H1 (cell line): ENCODE data around the gene IKZF2. TPM values are rescaled to one million over a fixed set of nuclear protein-coding genes. Genes with fewer than 3 reads are reported as not detected.

Experiments
- CTCF ChIA-PET: fragments of 300-600 bp; sonication (Branson Sonifier 250); formaldehyde crosslinking; loops from one replicate; lab custom pipeline; 2021; ENCODE audit not compliant: partially characterized antibody; lab: Charles Lee
- POLR2A ChIA-PET: fragments of 300-600 bp; sonication (Branson Sonifier 250); formaldehyde crosslinking; loops from one replicate; lab custom pipeline; 2021; ENCODE audit warnings: inconsistent platforms; ENCODE audit not compliant: partially characterized antibody; lab: Charles Lee
- DNase-seq, 2 experiments: peaks; one replicate each; pipeline versions ENCODE4 v3.0.0 to v3.0.0-alpha.2; 2010 to 2022; ENCODE audit warnings: low spot score in 2 of 2, low read depth in 1 of 2, mixed read lengths in 1 of 2
- FAIRE-seq: peaks from 2 replicates; lab custom pipeline; 2011; peaks lifted over from hg19 to GRCh38; lab: Jason Lieb, UNC
- H2AFZ ChIP-seq: 2 replicates; pipeline ENCODE4 v1.8.1; 2012; ENCODE audit warnings: low read length, inconsistent platforms
- H2AK5ac ChIP-seq: 2 replicates; pipeline ENCODE4 v1.6.1; 2013; ENCODE audit warnings: low read depth, low read length
- H2BK120ac ChIP-seq: replicated peaks from 2 replicates; pipeline ENCODE3; 2013; ENCODE audit warnings: low read depth, low read length, inconsistent platforms
- H2BK12ac ChIP-seq: 2 replicates; pipeline ENCODE4 v1.6.1; 2013; ENCODE audit warnings: low read depth, low read length
- H2BK15ac ChIP-seq: 2 replicates; pipeline ENCODE4 v1.6.1; 2013; ENCODE audit warnings: low read length
- H2BK20ac ChIP-seq: 2 replicates; pipeline ENCODE4 v1.6.1; 2013; ENCODE audit warnings: low read length
- H2BK5ac ChIP-seq: 2 replicates; pipeline ENCODE4 v1.6.1; 2013; ENCODE audit warnings: low read depth, low read length
- H3K14ac ChIP-seq: 2 replicates; pipeline ENCODE4 v1.6.1; 2013; ENCODE audit warnings: inconsistent platforms; ENCODE audit not compliant: insufficient read length
- H3K18ac ChIP-seq: 2 replicates; pipeline ENCODE4 v1.6.1; 2013; ENCODE audit warnings: low read length; ENCODE audit errors: extremely low read depth
- H3K23ac ChIP-seq: 2 replicates; pipeline ENCODE4 v1.6.1; 2013; ENCODE audit warnings: inconsistent platforms; ENCODE audit not compliant: insufficient read length
- H3K23me2 ChIP-seq: 2 replicates; pipeline ENCODE4 v1.6.1; 2013; ENCODE audit warnings: low read depth, low read length
- H3K27ac ChIP-seq: 2 replicates; pipeline ENCODE4 v1.6.1; 2011; ENCODE audit warnings: low read depth, low read length, inconsistent platforms
- H3K27me3 ChIP-seq, 4 experiments: replicated peaks in 1 of 4; 1 replicate in 1 of 4; 2 replicates in 3 of 4; pipeline versions ENCODE4 v1.6.1 to v1.8.1; 2011 to 2013; ENCODE audit warnings: low read length in 3 of 4, mild to moderate bottlenecking in 3 of 4, inconsistent platforms in 2 of 4, mixed read lengths in 2 of 4, moderate library complexity in 1 of 4; ENCODE audit not compliant: control insufficient read depth in 3 of 4, insufficient read depth in 3 of 4; ENCODE audit errors: extremely low read depth in 1 of 4
- H3K36me3 ChIP-seq, 4 experiments: 2 replicates each; pipeline versions ENCODE4 v1.6.1 to v1.8.1; 2011 to 2013; ENCODE audit warnings: mild to moderate bottlenecking in 4 of 4, low read length in 3 of 4, moderate library complexity in 2 of 4, control low read depth in 1 of 4, inconsistent platforms in 1 of 4; ENCODE audit not compliant: insufficient read depth in 4 of 4, control insufficient read depth in 2 of 4
- H3K4ac ChIP-seq: replicated peaks from 2 replicates; pipeline ENCODE3; 2013; ENCODE audit warnings: low read length, low read depth, mixed read lengths, inconsistent platforms; ENCODE audit not compliant: insufficient read length
- H3K4me1 ChIP-seq, 4 experiments: replicated peaks in 1 of 4; 1 replicate in 1 of 4; 2 replicates in 3 of 4; pipeline versions ENCODE4 v1.6.1 to v1.8.1; 2011 to 2013; ENCODE audit warnings: low read length in 3 of 4, inconsistent platforms in 2 of 4, mixed read lengths in 1 of 4; ENCODE audit not compliant: insufficient read depth in 4 of 4, control insufficient read depth in 3 of 4
- H3K4me2 ChIP-seq, 2 experiments: 2 replicates each; pipeline versions ENCODE4 v1.6.1 to v1.8.1; 2011 to 2013; ENCODE audit warnings: low read depth in 2 of 2, low read length in 2 of 2, control low read depth in 1 of 2, inconsistent platforms in 1 of 2, mild to moderate bottlenecking in 1 of 2; ENCODE audit not compliant: insufficient read depth in 1 of 2
- H3K4me3 ChIP-seq, 4 experiments: fragments of 200-600, 300-600 bp in 1 of 4; sonication (generic), shearing (Covaris generic), sonication (Bioruptor Twin) in 1 of 4; 2 replicates each; pipeline versions ENCODE4 v1.5.1 to v1.8.1; 2011 to 2016; ENCODE audit warnings: low read length in 4 of 4, low read depth in 3 of 4, control low read depth in 2 of 4, inconsistent platforms in 2 of 4, mild to moderate bottlenecking in 2 of 4, mixed read lengths in 1 of 4, moderate library complexity in 1 of 4; ENCODE audit not compliant: insufficient read depth in 2 of 4; ENCODE audit errors: extremely low read depth in 1 of 4
- H3K56ac ChIP-seq: replicated peaks from 2 replicates; pipeline ENCODE3; 2013; ENCODE audit warnings: low read depth, mild to moderate bottlenecking, mixed read lengths, low read length, inconsistent platforms; ENCODE audit not compliant: insufficient read length
- H3K79me1 ChIP-seq: 2 replicates; pipeline ENCODE4 v1.6.1; 2013; ENCODE audit warnings: low read depth, low read length, control low read depth
- H3K79me2 ChIP-seq, 2 experiments: 2 replicates each; pipeline versions ENCODE4 v1.6.1 to v1.8.1; 2012 to 2013; ENCODE audit warnings: low read length in 2 of 2, mild to moderate bottlenecking in 2 of 2, inconsistent platforms in 1 of 2; ENCODE audit not compliant: insufficient read depth in 2 of 2, control insufficient read depth in 1 of 2
- H3K9ac ChIP-seq, 4 experiments: replicated peaks in 1 of 4; 1 replicate in 1 of 4; 2 replicates in 3 of 4; pipeline versions ENCODE4 v1.6.1 to v1.8.1; 2011 to 2013; ENCODE audit warnings: low read depth in 3 of 4, low read length in 3 of 4, control low read depth in 2 of 4, mild to moderate bottlenecking in 2 of 4, moderate library complexity in 2 of 4, inconsistent platforms in 1 of 4; ENCODE audit errors: extremely low read depth in 1 of 4
- H3K9me3 ChIP-seq, 2 experiments: 2 replicates each; pipeline versions ENCODE4 v1.6.1 to v1.8.1; 2012 to 2013; ENCODE audit warnings: mild to moderate bottlenecking in 2 of 2, moderate library complexity in 2 of 2, control low read depth in 1 of 2, inconsistent platforms in 1 of 2, low read depth in 1 of 2, low read length in 1 of 2, mixed read lengths in 1 of 2; ENCODE audit not compliant: insufficient read depth in 2 of 2
- H4K20me1 ChIP-seq, 2 experiments: replicated peaks in 1 of 2; 2 replicates each; pipeline versions ENCODE3 to v1.8.1; 2011 to 2013; ENCODE audit warnings: inconsistent platforms in 2 of 2, low read length in 2 of 2, mild to moderate bottlenecking in 1 of 2; ENCODE audit not compliant: insufficient read depth in 2 of 2, control insufficient read depth in 1 of 2
- H4K5ac ChIP-seq: 2 replicates; pipeline ENCODE4 v1.6.1; 2013; ENCODE audit warnings: low read length, low read depth, mixed read lengths, inconsistent platforms; ENCODE audit not compliant: insufficient read length
- H4K8ac ChIP-seq: 2 replicates; pipeline ENCODE4 v1.8.0; 2013; ENCODE audit warnings: mild to moderate bottlenecking, moderate library complexity, low read length, inconsistent platforms; ENCODE audit not compliant: insufficient read depth; ENCODE audit errors: extremely low read depth
- H4K91ac ChIP-seq: replicated peaks from 2 replicates; pipeline ENCODE3; 2013; ENCODE audit warnings: low read length, mixed read lengths, inconsistent platforms; ENCODE audit not compliant: insufficient read length
- CHD2 ChIP-seq: IDR thresholded peaks from 2 replicates; pipeline ENCODE4 v1.6.1; 2012; ENCODE audit warnings: low read length, improper control_type of control experiment
- HDAC6 ChIP-seq: IDR thresholded peaks from one replicate; pipeline ENCODE4 v1.7.1; 2012; ENCODE audit warnings: low read depth, mild to moderate bottlenecking, inconsistent platforms, low read length, moderate library complexity
- KDM5A ChIP-seq: fragments of 200-600 bp; IDR thresholded peaks from 2 replicates; pipeline ENCODE4 v1.7.1; 2012; ENCODE audit warnings: mild to moderate bottlenecking, low read length, inconsistent platforms, mixed read lengths
- NANOG ChIP-seq: IDR thresholded peaks from 2 replicates; pipeline ENCODE4 v1.6.1; 2011; ENCODE audit warnings: low read length, low read depth, mild to moderate bottlenecking, inconsistent platforms; ENCODE audit not compliant: insufficient read depth, poor library complexity, severe bottlenecking
- SP4 ChIP-seq: IDR thresholded peaks from 2 replicates; pipeline ENCODE4 v1.6.1; 2012; ENCODE audit warnings: low read length, inconsistent platforms
- TCF12 ChIP-seq: IDR thresholded peaks from 2 replicates; pipeline ENCODE4 v1.6.1; 2011; ENCODE audit warnings: low read depth, mild to moderate bottlenecking, low read length
- YY1 ChIP-seq: IDR thresholded peaks from 2 replicates; pipeline ENCODE4 v1.6.1; 2011; ENCODE audit warnings: low read depth, mild to moderate bottlenecking, low read length
- WGBS, 2 experiments: shearing (Covaris generic) in 1 of 2; methylation state at CpG; one replicate each; pipeline versions ENCODE4 v1.1.6 to v1.1.7; 2013 to 2015; ENCODE audit warnings: low lambda C conversion rate in 2 of 2, mixed read lengths in 2 of 2, inconsistent platforms in 1 of 2, low coverage in 1 of 2, missing lambda C conversion rate in 1 of 2; ENCODE audit not compliant: insufficient replicate concordance in 2 of 2, insufficient coverage in 1 of 2, insufficient read length in 1 of 2; ENCODE audit errors: extremely low coverage in 1 of 2, missing lambda C conversion rate in 1 of 2; 5-methylcytosine and 5-hydroxymethylcytosine counted together
- polyA plus RNA-seq, 7 experiments: library from polyadenylated mRNA; depleted of rRNA in 3 of 7; stranded (reverse) in 5 of 7; unstranded in 2 of 7; fragments of >200 nt in 5 of 7; fragments of 200-250 nt in 2 of 7; gene quantifications; 1 replicate in 5 of 7; 2 replicates in 1 of 7; 4 replicates in 1 of 7; pipeline versions ENCODE4 v1.2.1 to v1.2.3, GENCODE V29; 2011 to 2013; ENCODE audit warnings: missing spikeins in 2 of 7, mixed read lengths in 2 of 7
- total RNA-seq: library from RNA; stranded (reverse); fragmentation: NEBNext Ultra II Directional; extraction: Animal tissue kit (Norgen Biotek cat#: 25700); gene quantifications from 2 replicates; pipeline ENCODE4 v1.2.1, GENCODE V29; 2021

Gene IKZF2
- total and polyA plus RNA-seq, 2 of the 8 experiments (the other 6 are each of a cell fraction or from before 2014, with no cell fraction given), result 1.7 to 4.4 TPM

GRCh38 chr2:212958757-212959295 is 192.6 kb downstream of the IKZF2 start:
- no peak for FAIRE-seq
- H3K27ac ChIP-seq, result no peak overlapping the region

More at GRCh38 chr2:212958757-212959295, 192.6 kb downstream of the IKZF2 start:
- Histone ChIP-seq H3K14ac (no peak overlapping the region), H3K18ac (no peak overlapping the region), H3K79me1 (no peaks in the 10 kb centered on the region), H3K4ac (no peak overlapping the region), H4K5ac (no peak overlapping the region), H3K4me1 (peaks cover 0 to 4% (median 0%) of the 10 kb centered on the region in 4 experiments; a peak in 1 of 7 replicates), H3K4me3 (no peak overlapping the region), H2BK12ac (no peak overlapping the region), H3K4me2 (no peak overlapping the region), H4K20me1 (no peaks in the 10 kb centered on the region), H2BK20ac (no peak overlapping the region), H3K27me3 (no peaks in the 10 kb centered on the region), H3K36me3 (no peaks in the 10 kb centered on the region), H3K79me2 (no peaks in the 10 kb centered on the region), H2BK120ac (no peak overlapping the region), H2BK5ac (no peak overlapping the region), H4K8ac (no peak overlapping the region), H2AFZ (0 out of 2 replicates have a peak overlapping the region, but pooled peaks have one; percentile 46), H3K9ac (no peak overlapping the region), H3K9me3 (no peaks in the 10 kb centered on the region), H3K23me2 (no peaks in the 10 kb centered on the region), H2AK5ac (no peak overlapping the region), H3K56ac (no peak overlapping the region), H3K23ac (no peak overlapping the region), H2BK15ac (no peak overlapping the region), H4K91ac (no peak overlapping the region)
- WGBS, 2 experiments, result 88% methylated on average over 7 of the region's 7 CpGs; no CpG with 5 or more reads in 1 of the 2 experiments
- DNase-seq, result no peak
- ChIA-PET POLR2A (interaction anchor here (0.6 kb wide), 1 partner anchor 11 kb away, joined by 3 read pairs; no protein-coding TSS in a partner anchor), CTCF (interaction anchor here (2.8 kb wide), 1 partner anchor 9 kb away, joined by 12 read pairs; no protein-coding TSS in a partner anchor)
- no peak for TF ChIP-seq NANOG
- no peak for TF ChIP-seq CHD2
- TF ChIP-seq KDM5A, result no peak
- TF ChIP-seq TCF12, result no peak
- no peak for TF ChIP-seq HDAC6
- TF ChIP-seq SP4, result no peak
- no peak for TF ChIP-seq YY1
